ENCODE measurements around the gene TREM1.

The TREM1 gene

DNA sequence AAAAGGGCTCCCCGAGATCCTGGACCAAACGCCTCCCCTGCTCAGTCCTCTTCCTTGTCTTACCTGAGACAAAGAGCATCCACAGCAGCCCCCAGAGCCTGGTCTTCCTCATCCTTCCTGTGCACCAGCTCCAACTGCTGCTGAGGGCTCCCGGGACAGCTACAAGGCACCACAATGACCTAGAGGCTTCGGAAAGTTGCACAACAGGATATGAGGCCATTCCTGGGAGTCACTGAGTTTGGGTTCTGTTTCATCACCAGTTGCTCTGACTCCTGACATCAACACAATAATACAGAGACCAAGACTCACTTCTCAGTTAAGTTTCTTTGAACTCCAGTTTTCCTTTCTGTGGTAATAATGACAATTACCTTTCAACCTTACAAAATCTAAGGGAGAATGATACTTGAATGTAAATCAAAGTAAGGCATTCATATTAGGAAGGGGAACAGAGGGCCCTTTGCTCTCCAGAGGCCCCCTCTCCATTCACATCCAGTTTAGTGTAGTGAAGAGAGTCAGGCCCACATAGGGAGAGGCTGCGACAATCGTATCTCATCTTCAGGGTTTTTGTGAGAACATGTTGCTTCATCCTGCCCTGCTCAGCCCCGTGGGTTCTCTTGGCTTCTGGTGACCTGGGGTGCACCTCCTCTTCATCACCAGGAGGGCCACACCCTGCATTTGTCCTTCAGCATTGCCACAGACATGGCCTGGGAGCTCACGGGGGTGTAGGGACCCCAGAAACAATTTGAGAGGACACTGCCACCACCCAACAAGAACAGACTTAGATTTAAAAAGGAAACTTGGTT lies at the start of gene TREM1:
TSS of gene TREM1 (minus strand) at position 139 of the 803 bp plus-strand sequence. CDS start at position 112, 27 bp downstream.
- peak within 1 kb of the TSS; percentile 8 for H3K4me3 ChIP-seq (ENCODE audit: low read depth, low read length)
- DNase-seq (ENCODE audit: low read depth), result peak; percentile 97
- no peak for TF ChIP-seq POLR2A (IDR thresholded peaks at IDR 0.05; ENCODE audit: extremely low read depth, insufficient read length)
- TF ChIP-seq, protein P1, sequence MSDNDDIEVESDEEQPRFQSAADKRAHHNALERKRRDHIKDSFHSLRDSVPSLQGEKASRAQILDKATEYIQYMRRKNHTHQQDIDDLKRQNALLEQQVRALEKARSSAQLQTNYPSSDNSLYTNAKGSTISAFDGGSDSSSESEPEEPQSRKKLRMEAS (IDR thresholded peaks at IDR 0.05; ENCODE audit: low read depth, low read length), result 0 out of 2 replicates have a peak, but pooled peaks have one; percentile 29

DNA sequence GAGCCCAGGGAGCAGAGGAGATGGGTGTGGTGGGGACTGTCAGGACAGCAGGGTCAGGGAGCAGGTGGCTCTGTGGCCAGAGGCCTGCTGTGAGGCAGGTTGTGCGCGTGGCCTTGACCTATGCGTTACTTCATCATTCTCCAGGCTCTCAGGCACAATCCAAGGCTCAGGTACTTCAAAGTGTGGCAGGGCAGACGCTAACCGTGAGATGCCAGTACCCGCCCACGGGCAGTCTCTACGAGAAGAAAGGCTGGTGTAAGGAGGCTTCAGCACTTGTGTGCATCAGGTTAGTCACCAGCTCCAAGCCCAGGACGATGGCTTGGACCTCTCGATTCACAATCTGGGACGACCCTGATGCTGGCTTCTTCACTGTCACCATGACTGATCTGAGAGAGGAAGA lies 49.5 kb upstream of the TREM1 start:
- no peak for DNase-seq (ENCODE audit: low read depth)
- TF ChIP-seq POLR2A (IDR thresholded peaks at IDR 0.05; ENCODE audit: extremely low read depth, insufficient read length), result no peak
- TF ChIP-seq, protein P2, sequence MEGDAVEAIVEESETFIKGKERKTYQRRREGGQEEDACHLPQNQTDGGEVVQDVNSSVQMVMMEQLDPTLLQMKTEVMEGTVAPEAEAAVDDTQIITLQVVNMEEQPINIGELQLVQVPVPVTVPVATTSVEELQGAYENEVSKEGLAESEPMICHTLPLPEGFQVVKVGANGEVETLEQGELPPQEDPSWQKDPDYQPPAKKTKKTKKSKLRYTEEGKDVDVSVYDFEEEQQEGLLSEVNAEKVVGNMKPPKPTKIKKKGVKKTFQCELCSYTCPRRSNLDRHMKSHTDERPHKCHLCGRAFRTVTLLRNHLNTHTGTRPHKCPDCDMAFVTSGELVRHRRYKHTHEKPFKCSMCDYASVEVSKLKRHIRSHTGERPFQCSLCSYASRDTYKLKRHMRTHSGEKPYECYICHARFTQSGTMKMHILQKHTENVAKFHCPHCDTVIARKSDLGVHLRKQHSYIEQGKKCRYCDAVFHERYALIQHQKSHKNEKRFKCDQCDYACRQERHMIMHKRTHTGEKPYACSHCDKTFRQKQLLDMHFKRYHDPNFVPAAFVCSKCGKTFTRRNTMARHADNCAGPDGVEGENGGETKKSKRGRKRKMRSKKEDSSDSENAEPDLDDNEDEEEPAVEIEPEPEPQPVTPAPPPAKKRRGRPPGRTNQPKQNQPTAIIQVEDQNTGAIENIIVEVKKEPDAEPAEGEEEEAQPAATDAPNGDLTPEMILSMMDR (IDR thresholded peaks at IDR 0.05; ENCODE audit: low read depth, low read length), result no peak
- TF ChIP-seq, protein P1 (IDR thresholded peaks at IDR 0.05; ENCODE audit: low read depth, low read length), result no peak
- no peak for TF ChIP-seq MYC (IDR thresholded peaks at IDR 0.05; ENCODE audit: low read depth, low read length)
- H3K4me3 ChIP-seq (ENCODE audit: low read depth, low read length), result no peak overlapping the region

DNA sequence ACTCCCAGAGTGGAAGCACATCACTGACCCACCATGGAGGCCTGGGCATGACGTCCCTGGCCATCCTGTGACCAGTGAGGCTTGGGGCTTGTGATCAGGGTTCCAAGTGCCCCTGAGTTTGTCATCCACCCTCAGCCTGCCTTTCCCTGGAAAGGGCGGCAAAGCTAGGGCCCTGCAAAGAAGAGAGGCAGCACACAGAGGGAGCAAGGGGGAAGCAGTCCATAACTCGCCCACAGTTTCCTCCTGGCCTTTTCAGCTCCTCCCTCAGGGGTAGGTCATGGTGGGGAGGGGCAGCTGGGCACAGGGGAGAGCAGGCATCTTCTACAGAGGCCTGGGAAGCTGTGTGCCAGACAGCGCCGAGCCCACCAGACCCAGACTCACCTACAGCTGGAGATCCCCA lies 48.8 kb upstream of the TREM1 start, which contains the start of gene NCR2:
TSS of gene NCR2 (plus strand) at position 313 of the 400 bp plus-strand sequence. CDS start 269 bp downstream, outside the sequence.
- H3K4me3 ChIP-seq (ENCODE audit: low read depth, low read length), result no peak within 1 kb of the TSS
- TF ChIP-seq, protein P2 (IDR thresholded peaks at IDR 0.05; ENCODE audit: low read depth, low read length), result no peak
- TF ChIP-seq MYC (IDR thresholded peaks at IDR 0.05; ENCODE audit: low read depth, low read length), result no peak
- TF ChIP-seq, protein P1 (IDR thresholded peaks at IDR 0.05; ENCODE audit: low read depth, low read length), result no peak
- no peak for TF ChIP-seq POLR2A (IDR thresholded peaks at IDR 0.05; ENCODE audit: extremely low read depth, insufficient read length)
- no peak for DNase-seq (ENCODE audit: low read depth)

DNA sequence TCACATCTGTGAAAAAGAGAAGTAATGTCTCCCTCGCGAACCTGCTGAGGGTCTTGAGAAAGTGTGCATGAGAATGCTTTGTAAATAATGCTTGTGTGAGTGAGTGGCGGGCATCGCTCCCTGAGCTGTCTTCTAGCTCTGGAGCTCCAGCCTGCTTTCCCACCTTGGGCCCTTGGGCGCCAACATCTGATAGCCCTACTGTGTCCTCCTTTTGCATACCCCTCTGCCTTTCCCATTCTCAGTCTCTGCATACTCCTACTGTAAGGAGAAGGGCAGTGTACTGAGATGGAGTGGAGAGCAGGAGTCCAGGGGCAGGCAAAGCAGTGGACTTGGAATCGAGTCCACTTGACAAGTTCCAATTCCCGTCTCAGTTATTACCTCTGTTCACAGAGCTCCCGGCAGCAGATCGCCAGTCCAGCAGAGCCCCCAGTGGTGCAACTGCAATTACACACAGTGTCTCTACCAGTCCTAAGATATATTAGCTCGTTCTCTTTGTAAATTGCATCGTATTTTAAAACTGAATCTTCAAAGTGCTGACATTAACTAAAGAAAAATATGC lies 48.1 kb upstream of the TREM1 start:
- no peak for DNase-seq (ENCODE audit: low read depth)
- no peak for TF ChIP-seq POLR2A (IDR thresholded peaks at IDR 0.05; ENCODE audit: extremely low read depth, insufficient read length)
- TF ChIP-seq, protein P1 (IDR thresholded peaks at IDR 0.05; ENCODE audit: low read depth, low read length), result no peak
- TF ChIP-seq, protein P2 (IDR thresholded peaks at IDR 0.05; ENCODE audit: low read depth, low read length), result peak; percentile 12
- TF ChIP-seq MYC (IDR thresholded peaks at IDR 0.05; ENCODE audit: low read depth, low read length), result no peak
- no peak overlapping the region for H3K4me3 ChIP-seq (ENCODE audit: low read depth, low read length)

DNA sequence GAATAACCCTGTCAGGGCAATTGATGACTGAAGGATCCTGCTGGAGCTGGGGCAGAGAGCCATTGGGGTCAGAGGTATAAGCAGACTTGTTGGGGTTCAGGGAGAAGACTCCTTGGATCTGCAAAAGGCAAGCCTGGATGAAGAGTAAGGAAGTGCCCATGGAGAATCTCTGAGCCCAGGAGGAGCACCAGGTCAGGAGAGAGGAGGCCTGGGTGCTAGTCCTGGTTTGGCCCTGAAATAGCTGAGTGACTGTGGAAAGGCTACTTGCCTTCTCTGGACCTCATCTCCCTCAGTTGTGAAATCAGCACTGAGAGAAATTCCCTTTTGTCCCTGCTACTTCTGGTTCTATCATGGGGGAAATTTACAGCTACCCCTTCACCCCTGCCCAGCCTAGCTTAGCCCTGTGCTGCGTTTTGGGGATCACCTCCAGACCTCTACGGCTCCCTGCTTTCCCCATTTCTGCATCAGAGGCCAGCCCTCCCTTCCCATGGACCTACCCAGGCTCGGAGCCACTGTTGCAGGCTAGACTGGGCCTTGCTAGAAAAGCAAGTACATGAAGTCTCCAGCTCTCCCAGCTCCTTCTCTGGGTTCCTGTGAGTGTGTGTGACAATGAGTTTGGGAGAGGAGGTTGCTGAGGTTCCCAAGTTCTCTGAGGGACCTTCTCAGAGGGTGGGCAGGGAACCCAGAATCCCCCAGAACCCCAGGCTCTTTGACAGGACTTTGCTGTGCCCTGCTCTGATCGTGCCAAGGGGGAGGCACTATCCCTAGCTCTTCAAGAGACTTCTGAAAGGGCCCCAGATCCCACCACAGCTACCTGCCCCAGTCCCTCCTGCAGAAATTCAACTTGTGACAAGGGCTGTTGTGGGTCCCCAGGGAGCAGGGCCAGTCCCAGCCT lies 46.6 kb upstream of the TREM1 start:
- DNase-seq (ENCODE audit: low read depth), result no peak
- TF ChIP-seq, protein P2 (IDR thresholded peaks at IDR 0.05; ENCODE audit: low read depth, low read length), result no peak
- TF ChIP-seq MYC (IDR thresholded peaks at IDR 0.05; ENCODE audit: low read depth, low read length) (no peak), POLR2A (IDR thresholded peaks at IDR 0.05; ENCODE audit: extremely low read depth, insufficient read length) (no peak)
- TF ChIP-seq, protein P1 (IDR thresholded peaks at IDR 0.05; ENCODE audit: low read depth, low read length), result no peak
- H3K4me3 ChIP-seq (ENCODE audit: low read depth, low read length), result no peak overlapping the region
